HG03565 (cell line): ENCODE measurements around the gene SLFN11.
"Not testable (repeated sequence)": the region's sequence is repeated elsewhere in the genome, so short reads cannot be mapped to it uniquely, and the experiment has no call there.

Experiments used
- ATAC-seq: cut with Tn5 transposase; IDR thresholded peaks from one replicate; pipeline ENCODE4 v1.9.1; 2021; ENCODE audit warnings: mild to moderate bottlenecking, moderate library complexity; ENCODE audit not compliant: unreplicated experiment

SLFN11 gene

DNA sequence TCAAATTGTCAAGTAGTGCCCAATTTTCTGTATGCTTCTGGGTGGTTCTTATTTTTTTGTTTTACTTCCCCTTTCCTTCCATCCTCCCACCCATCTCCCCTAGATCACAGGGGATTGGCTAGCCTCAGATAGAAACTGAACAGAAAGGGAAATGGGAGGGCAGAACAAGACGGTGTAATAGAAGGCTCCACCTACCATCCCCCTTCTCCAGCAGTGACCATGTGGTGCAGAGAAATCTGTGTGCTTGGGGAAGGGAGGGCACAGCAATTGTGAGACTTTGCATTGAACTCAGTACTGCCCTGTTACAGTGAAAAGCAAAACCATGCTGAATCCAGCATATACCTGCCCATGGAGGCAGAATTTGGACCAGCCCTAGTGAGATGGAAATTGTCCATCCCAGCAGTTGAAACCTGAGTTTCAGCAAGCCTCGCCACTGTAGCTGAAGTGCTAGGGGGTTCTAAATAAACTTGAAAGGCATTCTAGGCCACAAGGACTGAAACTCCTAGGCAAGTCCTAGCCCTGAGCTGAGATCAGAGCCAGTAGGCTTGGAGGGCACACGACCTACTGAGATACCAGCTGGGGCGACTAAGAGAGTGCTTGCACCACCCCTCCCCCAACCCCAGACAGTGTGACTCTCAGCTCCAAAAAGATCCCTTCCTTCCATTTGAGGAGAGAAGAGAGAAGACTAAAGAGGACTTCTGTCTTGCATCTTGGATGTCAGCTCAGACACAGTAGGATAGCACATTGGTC is 5.2 kb downstream of the SLFN11 start:
- peak; percentile 89 for ATAC-seq

DNA sequence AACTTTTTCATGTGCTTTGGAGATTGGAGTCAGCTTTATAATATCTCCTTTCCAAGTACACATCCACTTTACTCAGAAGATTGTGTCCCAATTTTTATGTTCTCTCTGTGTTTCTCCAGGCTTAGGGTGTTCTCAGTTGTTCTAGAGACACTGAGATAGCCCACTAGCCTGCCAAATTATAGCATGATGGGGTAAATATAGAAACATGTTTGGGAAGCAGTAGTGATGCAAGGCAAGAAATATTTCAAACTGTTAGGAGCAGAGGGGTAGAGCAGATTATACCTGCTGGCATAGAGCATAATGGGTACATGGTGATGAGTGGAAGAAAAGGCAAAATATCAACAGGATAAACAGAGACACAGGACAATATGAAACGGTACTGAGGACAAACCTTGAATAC is 12.4 kb downstream of the SLFN11 start:
- no peak for ATAC-seq

DNA sequence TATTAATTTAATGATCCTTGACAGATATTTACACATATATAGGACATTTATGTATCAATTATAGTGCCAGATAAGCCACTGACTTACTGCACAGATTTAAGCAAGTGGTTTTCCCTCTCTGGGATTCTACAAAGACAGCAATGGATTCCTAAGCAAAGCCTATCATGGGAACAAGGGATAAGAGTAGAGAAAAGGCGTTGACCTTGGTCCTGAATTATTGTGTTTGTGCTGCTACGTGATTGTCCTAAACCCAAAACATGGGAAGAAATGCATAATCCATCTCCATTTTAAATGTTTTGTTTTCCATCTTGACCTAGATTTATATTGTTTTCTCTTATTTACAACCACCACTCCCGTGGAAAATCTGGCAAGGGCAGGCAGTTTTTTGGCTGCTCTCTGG is 14.0 kb downstream of the SLFN11 start:
- ATAC-seq, result no peak

DNA sequence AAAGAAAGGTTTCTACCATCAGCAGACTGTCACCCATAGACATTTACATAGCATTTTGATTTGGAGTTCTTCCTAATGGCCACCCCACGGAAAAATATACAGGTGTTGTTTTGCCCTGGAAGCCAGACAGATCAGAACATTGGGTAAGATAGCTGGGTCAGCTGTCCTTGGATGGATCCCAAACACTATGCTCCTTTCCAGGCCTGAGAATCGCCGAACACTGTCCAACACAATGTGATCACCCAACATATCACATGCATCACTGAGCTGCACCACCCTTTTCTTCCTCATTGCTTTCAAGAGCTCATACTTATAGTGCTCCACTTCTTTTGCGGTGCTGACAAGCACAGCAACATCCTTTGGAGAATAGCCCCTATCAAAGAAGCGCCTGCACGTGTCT is 21.1 kb downstream of the SLFN11 start:
- ATAC-seq, result no peak

DNA sequence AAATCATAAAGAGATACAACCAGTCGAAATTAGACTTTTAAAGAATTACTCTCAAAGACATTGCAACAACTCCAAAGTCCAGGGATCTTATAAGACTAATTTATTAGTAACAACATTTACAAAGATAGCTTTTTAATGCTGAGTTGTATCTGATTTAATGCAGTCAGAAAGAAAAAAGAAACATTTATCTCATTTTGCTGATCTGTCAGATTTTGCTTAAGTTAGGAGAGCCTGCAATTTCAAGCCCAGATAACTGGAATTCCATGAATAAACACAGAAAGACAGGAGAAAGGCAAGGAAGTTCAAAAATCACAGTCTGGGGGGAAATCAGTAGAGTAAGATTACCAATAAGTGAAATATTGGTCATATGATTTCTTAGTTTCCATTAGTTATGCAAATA is 22.9 kb downstream of the SLFN11 start:
- ATAC-seq, result no peak

DNA sequence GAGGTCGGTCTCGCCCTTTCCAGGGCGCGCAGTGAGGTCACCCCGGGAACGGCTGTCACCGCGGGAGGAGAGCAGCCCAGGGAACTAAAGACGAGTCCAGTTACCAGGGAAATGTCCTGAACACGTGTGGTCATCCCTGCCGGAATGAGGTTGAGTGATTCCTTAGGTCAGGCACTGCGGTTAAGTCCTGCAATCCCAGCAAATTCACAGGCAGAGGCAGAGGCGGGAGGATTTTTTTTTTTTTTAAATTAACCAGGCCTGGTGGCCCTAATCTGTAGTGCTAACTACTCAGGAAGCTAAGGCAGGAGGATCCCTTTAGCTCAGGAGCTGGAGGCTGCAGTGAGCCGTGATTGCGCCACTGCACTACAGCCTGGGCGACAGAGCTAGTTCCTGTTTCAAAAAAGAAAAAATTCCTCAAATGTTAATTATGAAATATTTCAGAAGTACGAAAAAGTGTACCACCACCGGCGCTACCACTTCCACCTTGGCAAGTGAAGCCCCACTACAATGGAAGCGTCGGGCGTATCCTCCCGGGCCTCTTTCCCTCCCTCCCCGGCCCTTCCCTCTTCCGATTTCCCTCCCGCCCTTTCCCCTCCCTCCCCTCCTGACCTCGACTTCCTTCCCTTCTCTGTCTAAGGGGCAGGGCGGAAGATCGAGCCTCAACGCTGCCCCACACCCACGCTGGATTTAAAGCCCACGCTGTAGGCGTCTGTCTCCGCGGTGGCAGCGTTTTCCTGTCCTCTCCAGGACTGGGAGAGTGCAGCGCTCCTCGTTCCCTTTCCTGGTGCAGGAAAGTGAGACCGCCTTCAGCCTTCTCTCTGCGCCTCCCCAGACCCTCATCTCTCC is 27.3 kb downstream of the SLFN11 start:
- ATAC-seq, result no peak

DNA sequence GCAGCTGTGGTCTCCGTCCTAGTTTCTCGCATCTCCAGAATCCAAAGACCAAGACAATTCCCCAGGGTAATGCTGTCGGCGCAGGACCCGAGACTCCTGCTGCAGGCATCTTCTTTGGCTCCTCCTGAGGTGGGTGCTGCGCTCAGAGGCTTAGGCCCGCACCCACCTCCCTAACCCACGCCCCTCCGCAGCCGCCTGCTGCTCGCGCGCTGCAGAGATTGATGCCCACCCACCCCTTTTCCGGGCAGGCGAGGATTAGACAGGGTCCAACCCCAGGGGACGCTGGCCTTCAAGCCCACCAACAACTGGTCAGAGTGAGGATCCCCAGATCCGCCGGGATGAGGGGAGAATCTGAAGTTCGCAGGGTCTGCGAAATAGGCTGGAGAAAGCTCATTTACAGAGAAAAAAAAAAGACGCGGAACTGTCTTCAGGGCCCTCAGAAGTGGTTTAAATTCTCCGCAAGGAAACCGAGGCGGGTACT is 27.9 kb downstream of the SLFN11 start:
- ATAC-seq, result no peak

DNA sequence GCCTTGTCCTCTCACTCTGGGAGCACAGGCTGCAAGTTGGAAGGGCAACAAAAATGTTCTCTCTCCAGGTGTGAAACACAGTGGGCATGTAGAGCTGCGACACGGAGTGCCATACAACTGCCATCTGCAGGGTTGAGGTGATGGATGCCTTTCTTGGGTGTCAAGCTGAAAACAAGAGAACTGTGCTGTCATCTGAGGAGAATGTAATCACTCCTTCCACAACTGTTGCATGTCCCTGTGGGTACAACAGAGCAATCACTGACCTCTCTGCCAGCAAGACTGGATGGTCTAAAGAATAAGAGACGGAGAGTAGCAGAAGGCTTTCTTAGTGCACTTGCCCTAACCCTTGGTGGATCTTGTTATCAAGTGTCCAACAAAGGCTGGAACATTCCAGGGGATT is 29.2 kb downstream of the SLFN11 start:
- ATAC-seq, result no peak

DNA sequence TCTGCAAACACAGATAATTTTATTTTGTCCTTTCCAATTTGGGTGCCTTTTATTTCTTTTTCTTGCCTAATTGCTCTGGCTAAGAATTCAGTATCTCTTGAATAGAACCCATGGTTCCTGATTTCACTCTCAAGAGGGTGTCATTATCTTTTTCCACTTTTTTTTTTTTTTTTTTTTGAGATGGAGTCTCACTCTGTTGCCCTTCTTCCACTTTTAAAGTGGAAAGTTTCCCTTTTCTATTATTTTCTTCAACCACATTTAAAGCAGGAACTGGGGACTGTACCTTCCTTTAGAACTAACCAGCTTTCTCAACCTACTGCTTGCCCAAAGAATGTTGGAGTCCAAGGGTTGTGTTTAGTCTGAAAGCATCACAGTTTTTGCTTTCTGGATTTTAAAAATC is 31.1 kb downstream of the SLFN11 start:
- ATAC-seq, result no peak

DNA sequence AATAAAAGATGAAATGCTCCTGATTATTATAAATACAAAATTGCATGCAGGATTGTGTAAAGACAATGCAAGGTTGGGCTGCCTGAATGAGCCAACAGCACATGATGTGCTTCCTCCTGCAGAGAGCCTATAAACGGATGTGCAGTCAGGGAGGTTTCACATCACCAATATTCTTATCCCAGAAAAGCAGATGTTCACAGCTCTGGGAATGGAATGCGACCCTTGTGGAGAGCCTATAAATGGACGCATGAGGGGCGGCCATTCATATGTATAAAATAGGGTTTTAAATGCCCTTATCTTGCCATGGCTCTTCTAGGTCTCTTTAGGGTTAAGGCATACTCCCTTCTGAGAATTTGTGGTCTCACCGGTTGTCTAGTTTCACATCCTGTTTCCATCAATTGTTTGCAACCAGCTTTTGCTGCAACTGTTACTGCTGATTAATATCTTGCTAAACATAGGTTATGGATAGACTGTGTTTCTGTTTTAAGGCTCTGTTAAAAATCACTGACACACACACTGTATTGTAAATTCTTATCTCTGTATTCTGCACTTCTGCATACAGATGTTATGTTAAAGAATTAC is 31.9 kb downstream of the SLFN11 start:
- no peak for ATAC-seq

DNA sequence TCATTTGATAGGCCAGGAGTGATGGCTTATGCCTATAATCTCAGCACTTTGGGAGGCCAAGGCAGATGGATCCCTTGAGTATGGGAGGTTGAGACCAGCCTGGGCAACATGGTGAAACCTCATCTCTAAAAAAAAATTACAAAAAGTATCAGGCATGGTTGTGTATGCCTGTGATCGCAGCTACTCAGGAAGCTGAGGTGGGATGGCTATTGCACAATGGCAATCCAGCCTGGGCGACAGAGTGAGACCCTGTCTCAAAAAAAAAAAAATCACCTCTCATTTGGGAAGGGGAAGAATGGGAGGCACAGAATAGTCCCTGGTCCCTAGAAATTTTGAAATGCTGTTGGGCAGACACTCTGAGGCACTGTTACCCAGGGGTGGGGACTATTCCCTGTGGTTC is 35.2 kb downstream of the SLFN11 start:
- no peak for ATAC-seq

DNA sequence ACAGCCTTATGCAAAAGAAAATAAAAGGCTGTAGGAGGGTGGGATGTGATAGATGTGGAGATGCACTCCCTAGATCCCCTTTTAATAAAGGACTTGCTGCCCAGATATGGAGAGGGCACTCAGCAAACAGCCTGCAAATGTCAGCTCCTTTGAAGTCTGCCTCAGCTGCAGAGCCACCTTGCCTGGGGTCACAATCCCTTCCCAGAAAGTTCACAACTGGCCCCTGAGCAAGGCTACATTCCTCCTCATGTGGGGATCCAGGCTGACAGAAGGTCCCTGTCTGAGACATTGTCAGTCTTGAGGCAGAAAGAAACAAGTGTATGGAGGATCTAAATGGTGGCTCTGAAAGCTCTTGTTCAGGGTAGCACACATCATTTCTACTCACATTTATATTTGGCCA is 36.1 kb downstream of the SLFN11 start:
- ATAC-seq, result no peak

DNA sequence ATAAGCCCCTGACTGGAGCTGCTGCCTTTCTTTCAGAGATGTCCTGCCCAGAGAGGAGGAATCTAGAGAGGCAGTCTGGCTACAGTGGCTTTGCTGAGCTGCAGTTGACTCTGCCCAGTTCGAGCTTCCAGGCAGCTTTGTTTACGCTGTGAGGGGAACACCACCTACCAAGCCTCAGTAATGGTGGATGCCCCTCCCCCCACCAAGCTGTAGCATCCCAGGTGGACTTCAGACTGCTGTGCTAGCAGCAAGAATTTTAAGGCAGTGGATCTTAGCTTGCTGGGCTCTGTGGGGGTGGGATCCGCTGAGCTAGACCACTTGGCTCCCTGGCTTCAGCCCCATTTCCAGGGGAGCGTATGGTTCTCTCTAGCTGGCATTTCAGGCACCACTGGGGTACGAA is 39.8 kb downstream of the SLFN11 start:
- ATAC-seq, result not testable (repeated sequence)

DNA sequence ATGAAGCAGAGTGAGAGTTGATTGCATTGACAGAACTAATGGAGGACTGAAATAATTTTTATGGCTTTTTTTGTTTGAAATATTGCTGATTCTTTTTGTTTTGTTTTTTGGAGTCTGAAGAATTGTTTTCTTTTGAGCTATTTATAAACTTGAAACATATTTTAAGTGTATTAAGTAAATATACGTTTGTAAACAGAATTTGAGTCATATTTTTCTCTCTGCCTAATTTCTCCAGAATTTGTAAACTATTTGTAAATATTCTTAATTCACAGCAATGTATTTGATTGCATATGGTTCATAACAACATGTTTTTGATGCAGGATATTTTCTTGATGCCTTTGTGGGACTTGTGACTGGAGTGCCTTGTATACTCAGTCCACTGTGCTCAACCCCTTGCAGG is 50.7 kb downstream of the SLFN11 start:
- no peak for ATAC-seq

DNA sequence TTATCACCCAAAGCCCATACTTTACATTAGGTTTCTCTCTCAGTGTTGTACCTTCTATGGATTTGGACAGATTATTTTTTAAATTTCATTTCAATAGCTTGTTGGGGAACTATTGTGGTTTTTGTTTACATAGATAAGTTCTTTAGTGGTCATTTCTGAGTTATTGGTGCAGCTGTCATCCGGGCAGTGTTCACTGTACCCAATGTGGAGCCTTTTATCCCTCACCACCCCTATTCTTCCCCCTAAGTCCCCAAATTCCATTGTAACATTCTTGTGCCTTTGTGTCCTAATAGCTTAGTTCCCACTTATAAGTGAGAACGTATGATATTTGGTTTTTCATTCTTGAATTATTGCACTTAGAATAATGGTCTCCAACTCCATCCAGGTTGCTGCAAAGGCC is 57.5 kb downstream of the SLFN11 start:
- no peak for ATAC-seq

DNA sequence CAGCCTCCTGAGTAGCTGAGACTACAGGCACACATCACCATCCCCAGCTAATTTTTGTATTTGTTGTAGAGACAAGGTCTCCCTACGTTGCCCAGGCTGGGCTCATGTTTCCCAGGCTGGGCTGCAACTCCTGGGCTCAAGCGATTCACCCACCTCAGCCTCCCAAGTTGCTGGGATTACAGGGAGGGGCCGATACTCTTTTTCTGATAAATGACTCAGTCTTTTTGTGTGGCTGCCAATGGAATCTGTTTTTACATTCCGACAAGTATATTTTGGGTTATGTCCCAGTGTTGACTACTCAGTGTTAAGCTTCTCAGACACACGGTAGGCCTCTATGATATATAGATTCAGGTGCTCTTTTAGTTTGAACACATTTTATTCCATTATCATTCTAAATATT is 58.1 kb downstream of the SLFN11 start:
- ATAC-seq, result no peak

DNA sequence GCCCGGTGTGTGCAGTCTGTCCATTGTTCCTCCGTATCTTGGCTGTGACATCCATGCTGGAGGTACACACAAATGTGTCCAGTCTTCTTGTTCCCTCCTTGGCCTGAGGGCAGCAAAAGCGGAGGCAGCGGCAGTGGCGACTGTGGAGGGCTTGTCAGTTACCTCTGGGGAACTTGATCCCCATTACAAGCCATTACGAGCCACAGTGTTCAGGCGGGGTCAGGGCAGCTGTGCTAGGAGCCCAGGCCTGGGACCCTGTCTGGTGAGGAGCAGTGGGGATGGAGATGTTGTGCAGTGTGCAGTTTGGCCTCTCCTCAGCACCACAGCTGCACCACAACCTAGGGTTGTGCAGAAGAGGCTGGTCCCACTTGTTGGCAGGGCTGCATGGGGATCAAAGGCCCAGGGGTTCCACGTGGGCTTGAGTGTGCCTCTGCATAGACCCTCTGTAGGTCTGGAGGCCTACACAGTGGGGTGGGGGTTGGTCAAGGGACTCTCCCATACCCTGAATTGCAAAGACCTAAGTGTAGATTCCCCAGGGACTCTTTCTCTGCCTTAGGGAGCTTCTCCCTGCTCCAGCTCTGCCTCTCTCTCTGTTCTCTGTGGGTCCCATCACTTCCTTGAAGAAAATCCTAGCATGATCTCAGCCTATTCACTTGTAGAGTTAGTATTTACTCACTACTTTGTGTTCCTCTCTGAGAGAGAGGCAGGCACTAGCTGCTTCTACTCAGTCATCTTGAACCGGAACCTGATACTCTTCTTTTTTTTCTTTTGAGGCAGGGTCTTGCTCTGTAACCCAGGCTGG is 58.8 kb downstream of the SLFN11 start:
- no peak for ATAC-seq

DNA sequence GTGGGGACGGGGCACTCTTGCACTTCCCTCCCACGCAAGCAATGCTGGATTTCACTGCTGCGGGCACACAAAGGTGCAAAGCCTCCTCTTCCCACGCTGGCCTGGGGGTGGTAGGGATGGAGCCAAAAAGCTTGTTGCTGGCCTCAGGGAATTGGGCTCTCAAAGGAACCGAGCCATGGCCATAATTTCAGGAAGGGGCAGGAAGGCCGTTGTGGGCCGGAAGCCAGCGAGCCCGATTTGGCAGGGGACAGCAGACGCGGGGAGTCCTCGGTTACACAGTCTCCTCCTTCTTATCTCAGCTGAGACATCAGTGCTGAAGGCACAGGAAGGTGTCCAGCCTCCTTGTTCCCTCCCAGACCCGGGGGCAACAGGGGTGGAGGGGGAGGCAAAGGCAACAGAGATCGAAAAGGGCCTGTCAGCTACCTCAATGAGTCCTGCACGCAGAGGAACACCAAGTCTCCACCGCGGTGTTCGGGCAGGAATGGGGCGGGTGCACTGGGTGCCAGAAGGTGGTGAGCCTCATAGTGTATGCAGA is 59.5 kb downstream of the SLFN11 start:
- no peak for ATAC-seq

DNA sequence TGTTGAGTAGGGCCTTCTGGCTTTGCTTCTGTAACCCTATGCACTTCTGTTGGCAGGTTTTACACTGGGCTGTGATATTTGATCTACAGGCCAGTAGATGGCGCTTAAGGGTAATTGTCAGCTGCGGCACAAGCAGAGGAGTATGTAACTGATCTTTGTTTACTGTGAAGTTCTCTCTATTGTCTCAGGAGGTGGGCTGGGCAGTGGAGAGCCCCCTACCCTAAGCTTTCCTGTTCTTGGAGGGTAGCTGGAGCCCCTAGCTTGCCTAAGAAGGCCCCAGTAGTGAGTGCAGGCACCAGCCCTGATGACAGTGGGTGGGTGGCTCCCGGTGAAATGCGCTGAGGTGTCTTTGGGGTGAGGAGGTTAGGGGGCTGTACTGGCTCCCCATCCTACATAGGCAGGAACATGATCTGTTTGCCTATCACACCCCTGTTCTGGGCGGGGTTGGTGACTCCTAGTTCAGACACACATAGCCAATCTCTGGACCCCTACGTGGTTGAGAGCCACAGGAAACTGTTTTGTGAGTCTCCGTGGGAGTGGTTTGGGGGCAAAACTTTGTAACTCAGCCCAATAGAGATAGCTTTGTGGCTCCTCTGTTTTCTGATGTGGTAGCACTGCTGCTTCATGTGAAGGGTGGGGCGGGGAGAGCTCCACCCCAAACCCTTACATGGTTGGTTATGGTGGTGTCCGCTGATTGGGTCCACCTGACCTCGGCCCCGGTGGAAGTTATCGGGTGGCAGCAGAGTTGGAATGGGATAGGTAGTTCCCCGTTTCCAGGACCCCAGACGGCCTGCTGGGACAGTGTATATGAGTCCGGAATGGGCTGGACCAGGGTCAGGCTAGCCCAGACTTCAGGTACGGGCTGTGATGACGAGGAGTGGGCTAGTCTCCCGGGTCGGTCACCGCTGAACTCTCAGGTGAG is 60.4 kb downstream of the SLFN11 start:
- peak; percentile 51 for ATAC-seq

DNA sequence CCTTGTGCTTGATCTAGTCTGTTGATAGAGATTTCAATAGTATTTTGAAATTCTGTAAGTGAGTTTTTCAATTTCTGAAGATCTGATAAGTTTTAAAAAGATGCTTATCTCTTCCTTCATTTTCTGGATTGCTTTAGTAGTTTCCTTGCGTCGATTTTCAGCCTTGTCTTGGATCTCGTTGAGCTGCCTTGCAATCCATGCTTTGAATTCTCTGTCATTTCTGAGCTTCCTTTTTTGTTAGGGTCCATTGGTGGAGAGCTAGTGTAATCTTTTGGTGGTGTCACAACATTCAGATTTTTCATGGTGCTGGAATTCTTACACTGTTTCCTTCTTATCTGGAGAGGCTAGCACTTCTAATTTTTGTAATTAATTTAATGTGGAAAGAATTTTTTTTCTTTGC is 61.1 kb downstream of the SLFN11 start:
- ATAC-seq, result no peak
